Stimulated activated CD8-positive, alpha-beta memory T cell treated with anti-CD3 and anti-CD28 coated beads, Interleukin-7, amount 100 ng/mL, for 48 hours (primary cell): ENCODE results near the gene MFSD2B.
"Not testable (repeated sequence)": the region's sequence is repeated elsewhere in the genome, so short reads cannot be mapped to it uniquely, and the experiment has no call there.

Experiments used
- DNase-seq, 2 donors: peaks; one replicate each; pipeline ENCODE4 v3.0.0-alpha.2; 2020; ENCODE audit warnings: low read depth in 1 of 2; ENCODE audit errors: extremely low read depth in 1 of 2

MFSD2B gene

DNA sequence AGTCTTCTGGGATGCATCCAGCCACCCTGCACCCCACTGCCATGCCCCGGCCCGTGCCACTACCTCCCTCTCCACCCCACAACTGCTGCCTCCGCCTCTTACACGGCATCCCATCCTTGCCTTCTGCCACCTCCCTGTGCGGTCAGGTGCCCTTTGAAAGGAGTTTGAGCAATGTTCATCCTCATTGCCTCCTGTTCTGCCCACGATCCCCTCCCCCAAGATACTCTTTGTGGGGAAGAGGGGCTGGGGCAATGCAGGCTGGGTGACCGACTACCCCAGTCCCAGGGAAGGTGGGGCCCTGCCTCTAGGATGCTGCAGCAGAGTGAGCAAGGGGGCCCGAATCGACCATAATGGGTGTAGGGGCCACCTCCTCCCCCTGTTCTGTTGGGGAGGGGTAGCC is 8.4 kb downstream of the MFSD2B start:
- no peak for DNase-seq

DNA sequence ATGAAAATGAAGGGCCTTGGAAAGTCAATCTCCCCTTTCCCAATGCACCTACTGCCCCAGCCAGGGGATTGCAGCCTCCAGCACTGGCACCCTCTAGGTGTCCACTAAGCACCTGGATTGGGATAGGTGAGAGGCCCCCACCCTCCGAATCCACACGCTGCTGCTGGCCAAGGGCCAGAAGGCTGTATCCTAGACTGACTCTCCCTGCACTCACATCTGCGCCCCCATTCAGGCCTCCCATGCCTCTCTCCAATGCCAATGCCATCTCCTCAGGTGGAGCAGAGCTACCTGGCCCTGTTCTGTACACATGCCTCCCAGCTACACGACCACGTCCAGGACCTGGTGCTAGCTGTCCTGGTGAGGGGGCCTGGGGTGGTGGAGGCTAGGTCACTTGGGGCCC is 9.8 kb downstream of the MFSD2B start:
- DNase-seq: no peak

DNA sequence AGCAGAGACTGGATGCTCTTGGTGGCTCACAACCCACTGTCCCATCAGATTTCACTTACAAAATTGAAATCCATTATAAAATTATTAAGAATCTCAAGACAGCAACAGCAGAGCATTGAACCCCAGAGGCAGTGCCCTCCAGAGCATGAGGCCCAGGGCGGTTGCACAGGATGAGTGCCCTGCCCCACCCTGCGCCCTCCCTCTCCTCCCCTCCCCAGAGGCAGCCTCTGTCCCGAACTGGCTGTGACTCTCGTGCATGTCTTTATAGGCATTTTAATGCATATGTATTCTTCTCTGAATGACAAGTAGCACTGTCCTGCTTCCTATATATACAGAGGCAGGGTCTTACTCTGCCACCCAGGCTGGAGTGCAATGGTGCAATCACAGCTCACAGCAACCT is 10.4 kb downstream of the MFSD2B start:
- DNase-seq: no peak

DNA sequence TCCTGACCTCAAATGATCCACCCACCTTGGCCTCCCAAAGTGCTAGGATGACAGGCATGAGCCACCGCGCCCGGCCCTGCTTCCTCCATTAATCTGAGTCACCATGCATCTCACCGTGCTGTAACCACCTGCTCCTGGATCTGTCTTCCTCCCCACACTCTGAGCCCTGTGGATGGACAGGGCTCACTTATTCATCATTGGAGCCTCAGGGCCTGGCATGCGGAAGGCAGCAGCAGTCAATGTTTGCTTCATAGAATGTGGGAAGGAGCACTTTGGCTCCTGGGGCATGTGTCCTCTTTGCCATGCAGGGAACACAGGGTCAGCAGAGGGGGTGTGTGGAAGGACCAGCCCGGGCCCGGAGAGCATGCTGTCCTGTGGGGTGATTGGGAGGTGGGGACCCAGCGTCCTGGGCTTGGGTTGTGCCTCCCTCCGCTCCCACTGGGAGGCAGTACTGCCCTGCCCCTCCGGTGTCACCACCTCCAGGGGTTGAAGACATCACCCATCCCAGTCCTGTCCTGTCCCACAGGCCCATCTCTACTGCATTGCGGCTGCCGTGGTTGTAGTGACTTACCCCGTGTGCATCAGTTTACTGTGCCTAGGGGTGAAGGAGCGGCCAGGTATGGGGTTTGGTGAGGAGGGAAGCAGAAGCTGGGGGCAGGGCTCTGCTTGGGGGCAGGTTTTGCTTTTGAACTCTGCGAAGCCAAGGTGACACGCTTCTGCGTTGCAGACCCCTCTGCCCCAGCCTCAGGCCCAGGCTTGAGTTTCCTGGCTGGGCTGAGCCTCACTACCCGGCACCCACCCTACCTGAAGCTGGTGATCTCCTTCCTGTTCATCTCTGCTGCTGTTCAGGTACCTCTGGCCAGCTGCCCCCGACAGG is 11.5 kb downstream of the MFSD2B start:
- peak in 1 of 2 donors; percentile 11 for DNase-seq

DNA sequence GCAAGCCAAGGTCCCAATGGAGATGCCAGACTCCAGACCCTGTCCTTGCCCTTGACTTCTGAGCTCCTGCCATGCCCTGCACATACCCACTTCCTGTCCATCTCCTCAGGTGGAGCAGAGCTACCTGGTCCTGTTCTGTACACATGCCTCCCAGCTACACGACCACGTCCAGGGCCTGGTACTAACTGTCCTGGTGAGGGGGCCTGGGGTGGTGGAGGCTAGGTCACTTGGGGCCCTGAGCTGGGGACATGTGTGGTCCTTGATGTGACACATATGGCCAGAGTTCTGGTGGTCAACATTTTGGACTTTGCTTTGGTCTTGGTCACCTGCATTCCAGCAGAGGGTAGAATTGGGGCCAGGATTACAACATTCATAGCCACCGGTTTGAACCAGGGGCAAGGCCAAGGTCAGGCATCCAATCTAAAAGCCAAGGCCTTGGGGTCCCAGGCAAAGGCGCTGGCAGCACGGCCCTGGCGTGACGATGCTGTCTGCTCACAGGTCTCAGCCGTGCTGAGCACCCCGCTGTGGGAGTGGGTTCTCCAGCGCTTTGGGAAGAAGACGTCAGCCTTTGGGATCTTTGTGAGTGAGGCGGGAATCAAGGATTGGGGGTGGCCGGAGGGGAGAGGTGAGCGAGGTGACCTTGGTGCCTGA is 12.6 kb downstream of the MFSD2B start:
- no peak for DNase-seq

DNA sequence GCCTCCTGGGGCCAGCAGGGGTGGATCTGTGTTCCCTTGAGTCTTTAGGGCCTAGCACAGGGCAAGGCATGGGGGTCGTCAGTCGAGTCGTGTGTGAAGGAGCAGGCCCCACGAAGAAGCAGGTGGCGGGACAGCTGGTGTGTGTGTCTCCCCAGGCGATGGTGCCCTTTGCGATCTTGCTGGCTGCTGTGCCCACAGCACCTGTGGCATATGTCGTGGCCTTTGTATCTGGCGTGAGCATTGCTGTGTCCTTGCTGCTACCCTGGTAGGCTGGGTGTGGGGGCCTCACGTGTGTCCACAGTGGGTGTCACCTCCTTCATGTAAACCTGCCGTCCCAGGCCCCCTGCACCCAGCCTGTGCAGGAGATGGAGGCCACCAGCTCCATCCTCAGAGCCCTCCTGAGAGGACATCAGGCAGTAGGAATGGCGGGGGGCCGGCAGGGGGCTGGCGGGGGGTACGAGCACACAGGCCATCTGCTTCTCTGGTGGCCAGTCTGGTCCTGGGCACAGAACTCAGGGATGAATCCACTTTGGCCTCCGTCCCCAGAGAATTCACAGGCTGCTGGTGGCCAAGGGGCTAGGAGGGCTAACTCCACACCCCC is 13.2 kb downstream of the MFSD2B start:
- DNase-seq: no peak

DNA sequence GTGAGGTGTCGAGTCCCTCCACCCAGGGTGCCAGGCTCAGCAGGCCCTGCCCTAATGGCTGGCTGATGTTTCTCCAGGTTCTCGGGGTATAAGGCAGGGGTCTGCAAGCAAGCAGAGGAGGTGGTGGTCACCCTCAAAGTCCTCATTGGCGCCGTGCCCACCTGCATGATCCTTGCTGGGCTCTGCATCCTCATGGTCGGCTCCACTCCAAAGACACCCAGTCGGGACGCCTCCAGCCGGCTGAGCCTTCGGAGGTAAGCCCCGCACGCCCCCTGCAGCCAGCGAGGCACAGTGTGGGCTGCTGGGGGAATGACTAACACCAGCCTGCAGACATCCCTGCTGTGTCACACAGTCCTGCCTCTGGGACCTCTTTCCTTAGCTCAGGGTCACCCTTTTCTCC is 14.1 kb downstream of the MFSD2B start:
- no peak for DNase-seq

DNA sequence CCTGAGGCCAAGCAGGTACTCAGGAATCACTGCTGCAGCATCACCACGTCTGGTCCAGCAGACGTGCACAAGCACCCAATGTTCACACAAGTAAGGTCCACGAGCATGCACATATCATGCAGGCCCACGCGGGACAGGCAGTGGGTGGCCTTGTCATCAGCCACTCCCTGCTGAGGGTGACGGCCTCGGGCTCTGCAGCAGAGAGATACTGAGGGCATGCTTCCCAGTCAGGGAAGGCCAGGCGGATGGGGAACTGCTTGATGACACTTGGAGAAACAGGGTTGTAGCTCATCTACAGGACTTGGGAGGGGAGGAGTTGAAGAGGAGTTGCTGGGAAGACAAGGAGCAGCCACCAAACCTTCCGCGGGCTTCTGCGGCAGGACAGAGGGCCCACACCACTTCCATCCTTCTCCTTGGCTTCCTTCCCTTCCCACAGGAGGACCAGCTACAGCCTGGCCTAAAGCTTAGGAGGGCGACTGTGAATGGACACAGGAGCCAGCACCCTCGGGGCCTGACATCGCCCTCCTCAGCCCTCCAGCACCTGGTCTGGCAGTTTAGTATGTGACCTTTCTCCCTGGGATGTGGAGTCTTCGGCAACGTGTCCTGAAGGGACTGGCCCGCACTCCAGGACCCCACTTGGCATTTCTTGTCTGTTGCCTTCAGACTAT is 15.2 kb downstream of the MFSD2B start:
- no peak for DNase-seq

DNA sequence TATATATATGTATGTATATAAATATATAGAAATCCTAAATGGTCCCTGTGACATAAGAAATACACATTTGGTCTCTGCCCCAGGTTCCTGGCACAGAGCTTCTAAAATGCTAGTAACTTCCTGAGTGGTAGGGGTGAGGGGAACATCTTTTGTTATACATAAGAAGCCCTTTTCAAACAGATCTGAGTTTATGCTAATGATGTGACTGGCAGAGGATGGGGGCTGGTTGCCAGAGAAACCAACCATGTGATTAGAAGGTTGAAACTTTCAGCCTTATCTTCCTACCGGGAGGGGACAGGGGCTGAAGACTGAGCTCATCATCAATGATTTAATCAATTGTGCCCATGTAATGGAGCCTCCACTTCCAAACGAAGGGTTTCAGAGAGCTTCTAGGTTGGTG is 16.3 kb downstream of the MFSD2B start:
- no peak for DNase-seq

DNA sequence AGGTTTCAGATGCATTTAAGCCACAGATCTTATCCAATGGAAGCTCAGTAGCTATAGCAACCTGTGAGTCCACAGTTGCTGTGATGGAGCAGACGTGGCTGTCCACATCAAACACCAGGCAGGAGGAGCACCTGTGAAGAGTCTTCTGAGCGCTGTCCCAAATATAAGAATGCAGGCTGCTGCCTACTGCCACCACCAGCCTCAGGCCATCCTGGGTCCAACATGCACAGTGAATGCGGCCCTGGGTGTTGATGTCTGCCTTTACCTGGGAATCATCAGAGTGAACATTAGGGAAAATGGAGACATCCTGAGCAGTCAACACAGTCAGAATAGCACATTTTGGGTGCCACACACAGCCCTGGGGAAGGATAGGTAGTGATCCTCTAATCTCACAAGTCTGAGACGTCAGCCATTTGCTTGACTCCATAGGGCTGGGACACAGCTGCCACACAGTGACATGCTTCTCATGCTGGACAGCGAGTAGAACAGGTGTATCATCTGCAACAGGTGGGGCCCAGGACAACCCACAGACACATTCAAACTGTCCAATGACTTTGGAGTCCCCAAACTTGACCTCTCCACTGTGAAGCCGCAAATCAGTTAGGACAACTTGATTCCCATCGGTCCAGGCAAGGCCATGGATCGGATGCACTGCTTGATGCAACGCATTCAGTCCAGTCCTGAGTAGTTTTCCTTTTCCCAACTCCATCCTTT is 29.1 kb downstream of the MFSD2B start:
- DNase-seq: no peak

DNA sequence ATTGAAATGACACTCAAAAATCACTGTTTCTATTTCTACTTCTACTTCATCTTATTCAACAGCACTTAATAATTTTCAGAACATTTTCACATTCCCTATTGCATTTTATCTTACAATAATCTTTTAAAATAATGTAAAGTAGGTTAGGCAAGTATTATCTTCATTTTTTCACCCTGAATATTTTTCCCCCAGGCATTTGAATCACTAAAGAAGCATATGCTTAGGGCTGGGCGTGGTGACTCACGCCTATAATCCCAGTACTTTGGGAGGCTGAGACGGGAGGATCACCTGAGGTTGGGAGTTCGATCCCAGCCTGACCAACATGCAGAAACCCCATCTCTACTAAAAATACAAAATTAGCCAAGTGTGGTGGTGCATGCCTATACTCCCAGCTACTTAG is 30.6 kb downstream of the MFSD2B start:
- DNase-seq: no peak

DNA sequence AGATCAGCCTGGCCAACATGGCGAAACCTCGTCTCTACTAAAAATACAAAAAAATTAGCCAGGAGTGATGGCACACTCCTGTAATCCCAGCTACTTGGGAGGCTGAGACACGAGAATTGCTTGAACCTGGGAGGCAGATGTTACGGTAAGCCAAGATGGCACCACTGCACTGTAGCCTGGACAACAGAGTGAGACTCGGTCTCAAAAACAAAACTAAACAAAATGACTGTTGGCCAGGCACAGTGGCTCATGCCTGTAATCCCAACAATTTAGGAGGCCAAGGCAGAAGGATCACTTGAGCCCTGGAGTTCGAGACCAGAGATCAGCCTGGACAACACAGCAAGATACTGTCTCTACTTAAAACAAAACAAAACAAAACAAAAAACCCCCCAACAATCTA is 33.2 kb downstream of the MFSD2B start:
- DNase-seq: not testable (repeated sequence)

DNA sequence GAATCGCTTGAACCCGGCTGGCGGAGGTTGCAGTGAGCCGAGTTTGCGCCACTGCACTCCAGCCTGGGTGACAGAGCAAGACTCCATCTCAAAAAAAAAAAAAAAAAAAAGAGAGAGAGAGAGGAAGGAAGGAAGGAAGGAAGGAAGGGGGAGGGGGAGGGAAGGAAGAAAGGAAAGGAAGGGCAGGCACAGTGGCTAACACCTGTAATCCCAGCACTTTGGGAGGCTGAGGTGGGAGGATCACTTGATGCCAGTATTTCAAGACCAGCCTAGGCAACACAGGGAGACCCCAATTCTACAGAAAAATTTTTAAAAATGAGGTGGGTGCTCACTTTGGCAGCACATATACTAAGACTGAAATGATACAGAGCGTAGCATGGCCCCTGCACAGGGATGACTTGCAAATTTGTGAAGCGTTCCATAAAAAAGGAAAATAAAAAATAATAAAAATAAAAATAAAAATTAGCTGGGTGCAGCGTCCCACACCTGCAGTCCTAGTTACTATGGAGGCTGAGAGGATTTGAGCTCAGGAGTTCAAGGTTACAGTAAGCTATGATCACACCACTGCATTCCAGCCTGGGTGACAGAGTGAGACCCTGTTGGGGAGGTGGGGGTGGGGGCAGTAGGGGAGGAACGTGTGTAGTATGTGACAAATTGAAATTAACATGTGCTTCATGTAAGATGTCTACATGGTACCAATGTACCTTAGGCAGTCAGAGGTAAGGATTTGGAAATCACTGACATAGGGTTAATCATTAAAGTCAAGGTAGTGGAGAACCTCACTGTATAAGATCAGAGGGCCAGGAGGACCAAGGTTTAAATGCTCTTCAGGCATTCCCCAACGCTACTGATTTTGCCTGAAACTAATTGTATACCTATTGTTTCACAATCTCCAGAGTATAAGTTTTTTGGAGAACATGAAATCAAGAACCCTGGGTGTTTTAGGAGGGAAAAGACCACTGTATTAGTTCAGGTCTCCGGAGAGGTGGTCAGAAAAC is 35.9 kb downstream of the MFSD2B start:
- DNase-seq: no peak

DNA sequence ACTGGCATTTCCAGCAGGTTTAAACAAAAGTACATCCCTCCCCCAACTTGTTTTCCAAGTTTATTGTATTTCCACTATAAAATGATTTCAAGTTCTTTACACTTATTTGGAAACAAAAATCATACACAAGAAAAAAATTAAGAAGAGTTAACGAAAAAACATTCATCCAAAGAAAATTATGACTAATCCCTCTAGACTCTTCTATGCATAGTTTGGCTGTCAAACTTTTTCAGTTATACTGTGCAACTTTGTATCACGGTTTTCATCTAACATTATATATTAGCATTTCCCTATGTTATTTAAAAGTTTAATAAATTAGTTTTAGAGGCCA is 36.7 kb downstream of the MFSD2B start:
- DNase-seq: no peak

DNA sequence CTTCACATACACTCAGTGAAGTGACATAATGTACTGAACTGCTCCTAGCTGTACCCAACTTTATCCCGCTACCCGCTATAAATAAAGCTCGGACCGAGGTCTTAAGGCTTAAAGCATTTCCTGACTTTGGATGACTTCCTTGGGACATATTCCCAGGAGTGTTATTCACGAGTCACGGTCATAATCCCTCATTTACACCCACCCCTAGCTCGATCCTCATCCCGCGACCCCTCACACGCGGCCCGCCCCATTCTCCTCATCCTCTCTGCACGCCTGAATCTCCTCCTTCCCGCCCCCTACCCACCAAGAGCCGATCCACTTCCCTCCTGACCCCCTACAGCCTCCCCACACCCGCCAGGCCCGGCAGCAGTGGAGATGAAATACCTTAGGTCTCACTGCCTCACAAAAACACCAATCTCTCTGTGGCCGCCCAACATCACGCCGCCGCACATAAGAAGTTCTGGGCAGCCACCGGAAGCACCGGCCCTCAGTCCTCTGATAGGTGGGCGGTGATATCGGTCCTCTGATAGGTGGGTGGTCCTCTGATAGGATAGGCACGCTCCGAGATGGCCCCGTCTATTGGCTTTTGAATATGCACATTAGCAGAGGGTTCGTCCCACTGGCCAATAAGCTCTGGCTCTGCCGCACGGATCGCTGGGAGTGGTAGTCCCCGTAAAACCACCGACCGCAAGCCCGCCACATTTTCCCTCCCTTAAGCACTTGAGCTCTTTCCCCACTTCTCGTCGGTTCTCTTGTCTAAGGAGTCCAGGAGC is 37.2 kb downstream of the MFSD2B start, which contains the start of gene WDCP:
TSS of gene WDCP (minus strand) at position 462 of the 773 bp plus-strand sequence. CDS start 7,897 bp downstream, outside the sequence.
- peak; percentile 82 to 97 for DNase-seq

DNA sequence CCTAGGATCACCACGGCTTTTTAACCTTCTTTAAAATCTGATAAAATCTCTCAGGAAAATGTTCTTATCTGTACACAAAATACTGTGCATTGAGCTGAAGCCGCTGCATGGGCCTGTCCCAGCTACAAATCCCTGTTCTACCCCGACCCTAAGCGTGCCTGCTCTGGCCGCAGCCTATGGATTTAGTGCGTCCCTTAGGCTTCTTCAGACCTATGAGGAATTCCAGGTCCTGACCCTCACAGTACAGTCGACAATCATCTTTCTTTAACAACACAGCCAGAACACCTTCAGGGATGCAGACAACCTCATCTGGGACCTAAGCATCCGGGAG is 37.8 kb downstream of the MFSD2B start:
- no peak for DNase-seq

DNA sequence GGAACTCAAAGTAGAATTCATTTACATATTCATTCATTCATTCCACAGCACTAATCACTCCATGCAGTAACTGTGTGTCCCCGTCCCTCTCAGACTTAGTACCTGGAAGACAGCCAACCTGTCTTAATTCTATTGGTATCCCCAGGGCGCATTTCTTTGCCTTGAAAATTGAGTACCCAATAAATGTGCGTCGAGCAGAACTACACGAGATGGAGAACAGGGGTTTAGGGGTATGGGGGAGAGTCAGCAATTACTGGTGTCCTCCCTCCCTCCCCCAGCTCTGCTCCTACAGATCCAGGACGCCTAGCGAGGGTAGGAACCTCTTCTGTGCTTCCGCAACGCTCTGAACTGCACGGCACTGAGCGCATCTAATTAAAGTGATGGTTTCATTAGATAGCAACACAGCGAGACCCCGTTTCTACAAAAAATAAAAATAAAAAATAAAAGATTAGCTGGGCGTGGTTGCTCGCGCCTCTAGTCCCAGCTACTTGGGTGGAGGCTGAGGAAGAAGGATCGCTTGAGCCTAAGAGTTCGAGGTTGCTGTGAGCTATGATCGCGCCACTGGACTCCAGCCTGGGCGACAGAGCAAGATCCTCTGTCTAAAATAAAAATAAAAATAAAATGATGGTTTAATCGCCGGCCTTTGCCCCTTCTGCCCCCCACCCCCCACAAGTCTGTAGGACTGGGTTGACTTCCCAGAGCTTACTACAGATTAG is 39.0 kb downstream of the MFSD2B start:
- no peak for DNase-seq

DNA sequence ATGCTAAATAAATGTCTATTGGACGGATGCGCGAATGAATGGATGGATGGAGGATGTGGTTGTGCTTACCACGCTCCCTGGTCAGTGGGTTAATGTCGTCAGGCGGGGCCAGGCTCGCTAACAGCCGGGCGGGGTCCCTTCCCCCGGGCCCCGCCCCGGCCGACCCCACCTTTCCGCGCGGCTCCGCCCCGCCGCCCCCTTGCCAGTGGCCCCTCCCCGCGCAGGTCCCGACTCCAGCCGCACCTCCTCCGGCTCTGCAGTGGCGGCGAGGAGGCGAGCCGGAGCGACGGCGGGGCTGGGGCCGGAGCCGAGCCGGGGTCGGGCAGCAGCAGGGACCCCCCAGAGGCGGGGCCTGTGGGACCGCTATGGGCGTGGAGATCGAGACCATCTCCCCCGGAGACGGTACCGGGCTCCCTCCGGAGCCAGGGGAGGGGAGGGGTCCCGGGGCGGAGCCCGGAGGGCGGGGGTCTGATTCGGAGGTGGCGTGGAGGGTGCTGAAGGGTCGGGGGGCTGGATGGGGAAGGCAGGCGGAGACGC is 39.7 kb downstream of the MFSD2B start, which contains the start of gene FKBP1B:
TSS of gene FKBP1B (plus strand) at position 257 of the 537 bp plus-strand sequence. CDS start at position 366, 109 bp downstream.
- DNase-seq: peak; percentile 47 to 49
